ENCODE measurements around the gene SLC35D2. TPM values are rescaled to one million over a fixed set of nuclear protein-coding genes. Genes with fewer than 3 reads are reported as not detected.

Gene SLC35D2
- total RNA-seq, 1 experiment from 2014 or later = 28.2 TPM

DNA sequence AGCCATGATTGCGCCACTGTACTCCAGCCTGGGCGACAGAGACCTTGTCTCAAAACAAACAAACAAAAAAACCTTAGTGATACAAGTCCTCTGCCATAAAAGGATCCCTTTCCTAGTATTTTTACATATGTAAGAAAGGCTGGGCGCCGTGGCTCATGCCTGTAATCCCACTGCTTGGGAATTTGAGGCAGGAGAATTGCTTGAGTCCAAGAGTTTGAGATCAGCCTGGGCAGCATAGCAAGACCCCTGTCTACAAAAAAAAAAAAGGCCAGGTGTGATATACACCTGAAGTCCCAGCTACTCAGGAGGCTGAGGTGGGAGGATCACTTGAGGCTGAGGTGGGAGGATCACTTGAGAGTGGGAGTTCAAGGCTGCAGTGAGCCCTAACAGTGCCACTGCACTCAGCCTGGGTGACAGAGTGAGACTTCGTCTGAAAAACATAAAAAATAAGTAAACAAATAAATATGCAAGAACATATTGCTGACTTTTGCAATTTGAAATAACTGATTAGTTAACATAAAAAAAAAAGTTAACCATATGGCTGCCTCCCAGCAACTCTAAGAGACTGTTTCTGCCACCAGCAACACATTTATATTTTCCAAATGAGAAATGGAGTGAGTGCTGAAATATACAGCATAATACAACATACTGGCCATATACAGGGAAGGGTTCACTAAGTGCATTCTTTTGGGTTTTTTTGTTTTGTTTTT lies 27.8 kb upstream of the SLC35D2 start:
- in situ Hi-C loops (cut with HindIII; ENCODE audit: low pct_unique_long_range_greater_than_20kb, low sequenced_read_pairs) = no loop called here
- DNase-seq (ENCODE audit: low read depth) = no peak

DNA sequence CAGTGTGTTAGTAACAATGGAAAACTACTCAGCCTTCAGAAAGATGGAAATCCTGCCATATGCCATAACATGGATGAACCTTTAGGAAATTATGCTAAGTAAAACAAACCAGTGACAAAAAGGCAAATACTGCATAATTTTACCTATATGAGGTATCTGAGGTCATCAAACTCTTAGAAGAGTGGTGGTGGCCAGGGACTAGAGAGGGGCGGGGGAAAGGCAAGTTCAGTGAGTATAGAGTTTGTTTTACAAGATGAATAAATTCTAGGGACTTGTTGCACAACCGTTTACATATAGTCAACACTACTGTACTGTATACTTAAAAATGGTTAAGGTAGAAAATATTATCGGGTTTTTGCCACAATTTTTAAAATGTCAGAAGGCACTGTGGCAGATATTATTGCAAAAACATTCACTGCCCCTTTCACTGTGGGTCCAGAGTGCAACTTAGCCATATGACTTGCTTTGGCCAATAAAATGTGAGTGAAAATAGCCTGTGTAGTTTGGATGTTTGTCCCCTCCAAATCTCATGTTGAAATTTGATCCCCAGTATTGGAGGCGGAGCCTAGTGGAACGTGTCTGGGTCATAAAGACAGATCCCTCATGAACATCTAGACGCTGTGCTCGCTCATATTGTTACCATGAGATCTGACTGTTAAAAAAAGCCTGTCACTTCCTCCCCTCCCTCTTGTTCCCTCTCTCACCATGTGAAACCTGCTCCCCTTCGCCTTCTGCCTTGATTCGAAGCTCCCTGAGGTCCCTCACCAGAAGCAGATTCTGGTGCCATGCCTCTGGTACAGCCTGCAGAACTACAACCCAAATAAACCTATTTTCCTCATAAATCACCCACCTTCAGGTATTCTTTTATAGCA lies 25.1 kb upstream of the SLC35D2 start:
- DNase-seq (ENCODE audit: low read depth) = no peak
- in situ Hi-C loops (cut with HindIII; ENCODE audit: low pct_unique_long_range_greater_than_20kb, low sequenced_read_pairs) = no loop called here

DNA sequence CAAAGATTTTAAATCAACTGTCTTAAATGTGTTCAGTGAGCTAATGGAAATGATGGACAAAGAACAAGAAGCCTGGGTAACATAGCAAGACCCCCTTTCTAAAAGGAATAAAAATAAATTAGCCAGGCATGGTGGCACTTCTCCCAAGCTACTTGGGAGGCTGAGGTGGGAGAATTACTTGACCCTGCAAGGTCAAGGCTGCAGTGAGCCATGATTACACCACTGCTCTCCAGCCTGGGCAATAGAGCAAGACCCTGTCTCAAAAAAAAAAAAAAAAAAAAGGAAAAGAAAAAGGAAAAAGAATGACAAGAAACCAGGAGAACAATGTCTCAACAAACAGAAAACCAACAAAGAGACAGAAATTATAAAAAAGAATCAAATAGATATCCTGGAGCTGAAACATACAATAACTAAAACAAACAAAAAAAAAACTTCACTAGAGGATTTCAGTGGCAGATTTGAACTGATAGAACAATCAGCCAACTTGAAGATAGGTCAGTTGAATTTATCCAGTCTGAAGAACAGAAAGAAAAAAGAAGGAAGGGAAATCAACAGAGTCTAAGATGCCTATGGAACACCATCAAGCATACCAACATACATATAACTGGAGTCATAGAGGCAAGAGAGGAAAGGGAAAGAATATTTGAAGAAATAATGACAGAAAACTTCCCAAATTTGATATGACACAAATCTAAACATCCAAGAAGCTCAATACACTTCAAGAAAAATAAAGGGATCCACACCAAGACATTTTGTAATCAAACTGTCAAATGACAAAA lies 16.8 kb upstream of the SLC35D2 start:
- no peak for DNase-seq (ENCODE audit: low read depth)
- in situ Hi-C loops (cut with HindIII; ENCODE audit: low pct_unique_long_range_greater_than_20kb, low sequenced_read_pairs) = no loop called here

DNA sequence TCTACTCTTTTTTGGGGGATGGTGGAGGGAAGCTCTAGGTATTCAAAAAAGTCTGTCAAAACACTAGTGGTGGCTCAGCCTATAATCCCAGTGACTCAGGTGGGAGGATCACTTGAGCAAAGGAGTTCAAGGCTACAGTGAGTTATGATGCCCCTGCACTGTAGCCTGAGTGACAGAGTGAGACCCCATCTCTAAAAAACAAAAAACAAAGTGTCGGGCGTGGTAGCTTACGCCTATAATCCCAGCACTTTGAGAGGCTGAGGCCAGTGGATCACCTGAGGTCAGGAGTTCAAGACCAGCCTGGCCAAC lies 15.8 kb upstream of the SLC35D2 start:
- in situ Hi-C loops (cut with HindIII; ENCODE audit: low pct_unique_long_range_greater_than_20kb, low sequenced_read_pairs) = no loop called here
- DNase-seq (ENCODE audit: low read depth) = no peak

DNA sequence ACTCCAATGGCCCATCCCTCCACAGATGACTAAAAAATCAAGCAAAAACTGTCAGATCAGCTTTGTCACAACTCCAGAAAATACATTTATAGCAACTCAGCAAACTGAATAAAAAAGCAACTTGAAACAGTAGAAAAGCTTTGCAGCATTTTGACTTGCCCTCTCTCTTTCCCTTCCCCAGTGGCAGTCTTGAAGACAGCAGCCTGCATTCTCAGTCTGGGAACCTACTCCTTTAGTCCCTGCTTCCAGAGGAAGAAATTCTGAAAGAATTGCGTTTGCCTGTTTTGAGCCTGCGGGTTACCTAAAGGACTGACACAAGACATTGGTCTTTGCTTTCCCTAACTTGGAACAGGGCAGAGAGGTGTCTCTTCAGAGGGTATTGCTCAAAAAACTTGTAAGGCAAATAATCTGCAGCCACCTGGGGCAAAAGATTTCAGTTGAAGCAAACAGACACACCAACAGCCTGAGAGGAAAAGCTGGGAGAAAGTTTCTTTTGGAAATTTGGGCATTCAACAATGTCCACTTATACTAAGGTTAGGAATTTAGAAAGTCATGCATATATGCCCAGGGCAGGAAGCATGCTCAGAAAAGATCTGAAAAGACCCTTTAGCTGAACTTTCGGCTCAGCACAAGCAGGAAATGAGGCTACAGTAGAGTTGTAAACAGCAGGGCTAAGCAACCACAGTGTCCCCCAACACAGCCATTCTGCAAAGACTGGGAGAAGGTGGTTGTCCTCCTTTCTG lies 15.2 kb upstream of the SLC35D2 start:
- no peak for DNase-seq (ENCODE audit: low read depth)
- in situ Hi-C loops (cut with HindIII; ENCODE audit: low pct_unique_long_range_greater_than_20kb, low sequenced_read_pairs) = no loop called here

DNA sequence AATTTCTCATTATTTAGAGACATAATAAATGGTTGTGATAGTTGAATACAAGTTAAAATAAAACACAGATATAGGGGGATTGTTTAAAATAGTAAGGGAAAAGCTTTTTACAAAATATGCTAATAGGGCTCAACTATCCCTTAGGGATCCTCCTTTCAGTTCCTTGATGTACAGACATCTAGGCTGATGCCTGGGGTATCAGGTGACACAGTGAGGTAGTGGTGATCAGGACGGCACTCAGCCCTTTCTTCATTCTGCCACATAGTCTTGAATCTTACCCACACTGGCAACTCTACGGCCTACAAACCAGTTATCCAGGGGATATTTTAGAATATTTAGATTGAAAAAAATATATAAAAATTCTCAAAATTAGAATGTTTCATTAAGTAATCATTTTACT lies 12.5 kb upstream of the SLC35D2 start:
- no peak for DNase-seq (ENCODE audit: low read depth)
- in situ Hi-C loops (cut with HindIII; ENCODE audit: low pct_unique_long_range_greater_than_20kb, low sequenced_read_pairs) = no loop called here

DNA sequence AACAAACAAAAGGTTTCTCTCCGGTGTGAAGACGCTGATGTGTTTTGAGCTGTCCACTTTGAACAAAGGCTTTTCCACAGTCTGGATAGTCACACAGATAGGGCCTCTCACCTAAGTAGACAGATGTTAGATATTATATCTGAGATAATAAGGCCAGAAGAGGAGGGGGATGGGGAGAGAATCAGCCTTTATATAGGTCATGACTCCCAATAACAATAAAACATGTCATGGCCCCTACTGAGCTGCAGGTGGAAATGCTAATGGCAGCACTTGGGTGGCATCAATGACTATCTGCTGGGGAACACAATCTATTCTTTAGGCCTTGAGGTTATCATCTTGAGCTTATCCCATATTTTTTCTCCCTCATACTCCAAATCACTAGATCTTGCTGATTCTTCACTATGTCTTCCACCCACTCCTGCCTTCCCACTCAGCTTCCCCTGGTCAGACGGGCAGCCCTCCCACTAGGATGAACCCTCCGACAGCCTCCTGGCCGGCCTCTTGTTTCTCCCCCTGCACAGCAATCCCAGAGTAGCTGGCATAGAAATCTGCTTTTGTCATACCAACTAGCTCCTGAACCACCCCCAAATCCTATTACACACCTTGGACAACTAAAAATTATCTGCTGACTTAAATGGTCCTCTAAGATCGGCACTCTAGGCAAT lies 11.5 kb upstream of the SLC35D2 start:
- in situ Hi-C loops (cut with HindIII; ENCODE audit: low pct_unique_long_range_greater_than_20kb, low sequenced_read_pairs) = no loop called here
- DNase-seq (ENCODE audit: low read depth) = no peak

DNA sequence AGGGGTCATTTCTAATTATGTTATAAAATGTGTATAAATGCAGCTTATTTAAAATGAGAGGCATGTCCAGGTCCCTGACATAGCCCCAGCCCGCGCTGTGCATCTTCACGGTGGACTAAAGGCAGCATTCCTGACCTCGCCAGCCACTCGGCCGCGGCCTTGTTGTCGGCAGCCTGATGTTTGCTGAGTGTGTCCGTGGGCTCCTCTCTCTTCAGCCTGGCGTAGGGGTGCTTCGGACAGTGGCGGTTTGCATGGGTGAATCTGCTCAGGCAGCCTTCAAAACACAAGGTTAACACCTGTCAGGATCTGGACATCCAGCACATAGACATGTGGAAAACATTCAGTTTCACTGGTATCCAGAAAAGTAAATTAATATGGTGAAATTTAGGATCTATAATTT lies 8.8 kb upstream of the SLC35D2 start:
- DNase-seq (ENCODE audit: low read depth) = no peak
- in situ Hi-C loops (cut with HindIII; ENCODE audit: low pct_unique_long_range_greater_than_20kb, low sequenced_read_pairs) = no loop called here

DNA sequence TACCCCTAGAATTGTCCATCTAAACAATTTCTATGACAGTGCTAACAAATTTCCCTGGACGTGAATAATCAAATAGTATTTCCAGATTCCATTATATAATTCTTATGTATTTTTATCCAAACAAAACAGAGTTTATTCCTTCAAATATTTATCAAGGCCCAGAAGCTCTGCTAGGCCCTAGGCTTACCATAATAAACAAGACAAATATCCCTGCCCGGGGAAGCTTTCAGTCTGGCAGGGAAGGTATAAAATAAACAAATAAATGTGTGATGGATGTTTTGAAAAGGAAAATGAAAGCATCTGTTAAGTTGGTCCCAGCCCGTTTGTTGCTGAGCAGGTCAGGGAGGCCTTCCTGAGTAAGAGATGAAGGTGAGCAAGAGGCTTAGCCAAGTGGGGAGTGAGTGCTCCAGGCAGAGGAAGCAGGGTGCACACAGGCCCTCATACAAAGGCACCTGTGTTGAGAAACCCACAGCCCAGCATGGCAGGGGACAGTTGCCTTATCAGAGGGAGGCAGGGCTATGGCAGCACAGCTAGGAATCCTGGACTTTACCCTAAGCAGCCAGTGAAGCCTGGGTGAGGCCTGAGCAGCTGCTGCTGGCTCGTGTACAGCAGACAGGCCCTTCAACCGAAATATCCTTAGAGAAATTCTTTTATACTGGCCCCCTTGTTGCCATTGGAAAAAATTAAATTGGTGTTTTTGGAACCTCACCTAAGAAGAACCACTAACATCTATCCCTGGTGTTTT lies 7.7 kb upstream of the SLC35D2 start:
- in situ Hi-C loops (cut with HindIII; ENCODE audit: low pct_unique_long_range_greater_than_20kb, low sequenced_read_pairs) = no loop called here
- DNase-seq (ENCODE audit: low read depth) = no peak

DNA sequence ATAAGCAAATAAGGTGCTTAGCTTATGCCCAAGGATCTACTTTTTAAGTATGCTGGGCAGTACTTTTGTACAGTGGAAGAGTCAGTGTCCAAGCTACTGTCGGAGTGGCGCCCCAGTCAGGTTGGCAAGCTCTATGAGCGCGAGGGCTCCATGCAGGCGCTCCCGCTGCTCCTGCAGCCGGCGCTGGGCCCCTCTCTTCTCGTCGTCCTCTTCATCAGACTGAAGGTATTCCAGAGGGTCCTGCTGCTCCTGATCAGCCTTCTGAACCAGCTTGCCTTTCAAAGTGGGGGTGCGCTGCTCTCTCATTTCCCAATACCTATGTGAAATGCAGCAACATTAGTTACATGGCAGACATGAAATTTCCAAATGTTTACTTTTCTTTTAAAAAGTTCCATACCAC lies 4.6 kb upstream of the SLC35D2 start:
- no peak for DNase-seq (ENCODE audit: low read depth)
- in situ Hi-C loops (cut with HindIII; ENCODE audit: low pct_unique_long_range_greater_than_20kb, low sequenced_read_pairs) = no loop called here

DNA sequence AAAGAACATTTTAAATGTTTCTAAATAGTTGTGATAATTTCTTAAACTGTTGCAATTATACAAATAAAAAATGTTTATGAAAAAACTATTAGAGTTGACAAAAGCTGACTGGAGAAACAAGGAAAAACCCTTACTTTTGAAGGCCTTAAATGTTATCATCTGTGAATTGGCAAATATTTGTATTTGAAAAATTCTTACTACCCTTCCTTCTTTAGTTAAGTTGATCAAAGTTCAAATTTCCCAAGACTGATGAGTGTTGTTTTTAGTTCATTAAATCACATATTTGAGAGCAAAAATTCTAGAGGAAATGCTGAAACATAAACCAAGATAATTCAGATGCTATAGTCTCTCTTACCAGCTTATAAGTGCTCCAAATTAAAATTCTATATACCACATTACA lies 2.6 kb upstream of the SLC35D2 start:
- DNase-seq (ENCODE audit: low read depth) = no peak

DNA sequence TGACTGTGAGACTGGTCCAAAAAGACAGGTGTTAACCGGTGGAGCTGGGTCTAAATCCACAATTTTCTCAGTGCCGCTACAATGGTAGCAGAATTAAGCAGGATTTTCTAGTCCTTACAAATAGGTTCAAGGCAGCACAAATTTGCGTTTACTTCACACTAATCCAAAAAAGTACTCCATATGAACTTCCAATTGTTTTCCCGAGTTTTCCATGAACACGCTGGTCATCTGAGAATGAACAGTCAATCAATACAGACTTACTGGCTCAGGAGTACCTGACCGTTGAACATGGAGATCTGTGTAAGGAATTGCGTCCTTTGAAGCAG lies 709 bp downstream of the SLC35D2 start:
- in situ Hi-C loops (cut with HindIII; ENCODE audit: low pct_unique_long_range_greater_than_20kb, low sequenced_read_pairs) = no loop called here
- DNase-seq (ENCODE audit: low read depth) = no peak

More for the DNA sequence above, 2.6 kb upstream of the SLC35D2 start:
- in situ Hi-C loops (cut with HindIII; ENCODE audit: low pct_unique_long_range_greater_than_20kb, low sequenced_read_pairs) = no loop called here

DNA sequence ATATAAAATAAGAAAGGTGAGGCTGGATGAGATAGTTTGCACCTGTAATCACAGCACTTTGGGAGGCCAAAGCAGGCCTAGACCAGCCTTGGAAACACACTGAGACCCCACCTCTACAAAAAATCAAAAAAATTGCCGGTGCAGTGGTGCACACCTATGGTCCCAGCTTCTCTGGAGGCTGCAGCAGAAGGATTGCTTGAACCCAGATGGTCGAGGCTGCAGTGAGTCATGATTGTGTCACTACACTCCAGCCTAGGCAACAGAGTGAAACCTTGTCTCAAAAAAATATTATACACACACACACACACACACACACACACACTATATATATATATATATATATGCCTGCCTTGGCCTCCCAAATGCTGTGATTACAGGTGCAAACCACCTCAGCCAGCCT lies 1.3 kb downstream of the SLC35D2 start:
- in situ Hi-C loops (cut with HindIII; ENCODE audit: low pct_unique_long_range_greater_than_20kb, low sequenced_read_pairs) = no loop called here
- DNase-seq (ENCODE audit: low read depth) = no peak

DNA sequence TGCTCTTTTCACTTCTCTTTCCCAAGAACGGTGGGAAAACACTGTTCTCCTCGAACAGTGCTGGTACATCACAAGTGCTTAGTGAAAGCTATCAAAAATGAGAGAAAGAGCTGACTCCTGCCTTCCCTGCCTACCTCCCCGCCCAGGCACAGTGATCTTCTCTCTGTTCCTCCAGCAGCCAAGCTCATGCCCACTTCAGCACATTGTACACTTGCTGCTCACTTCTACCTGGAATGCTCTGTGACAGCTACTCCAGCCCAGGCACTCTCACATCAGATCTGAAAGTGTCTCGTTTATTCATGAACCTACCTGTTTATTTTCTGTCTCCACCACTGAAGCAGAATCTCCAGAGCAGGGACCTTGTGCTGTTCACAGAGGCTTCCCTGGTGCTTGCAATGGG lies 1.8 kb downstream of the SLC35D2 start:
- in situ Hi-C loops (cut with HindIII; ENCODE audit: low pct_unique_long_range_greater_than_20kb, low sequenced_read_pairs) = no loop called here
- no peak for DNase-seq (ENCODE audit: low read depth)

DNA sequence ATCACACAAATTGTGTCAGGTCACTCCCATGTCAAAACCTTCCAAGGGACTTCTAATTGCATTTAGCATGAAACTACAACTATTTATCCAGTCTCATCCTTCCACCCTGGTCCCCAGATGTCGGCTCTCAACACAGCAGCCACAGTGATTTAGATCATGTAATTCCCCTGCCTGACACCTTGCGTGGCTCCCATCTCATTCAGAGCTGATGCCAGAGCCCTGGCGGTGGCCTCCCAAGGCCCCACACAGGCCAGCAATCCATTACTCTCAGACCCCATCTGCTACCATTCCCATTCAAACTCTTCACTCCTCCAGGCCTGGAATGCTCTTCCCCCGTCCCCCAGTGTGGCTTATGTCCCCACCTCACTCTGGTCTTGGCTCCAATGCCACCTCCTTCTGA lies 2.4 kb downstream of the SLC35D2 start:
- in situ Hi-C loops (cut with HindIII; ENCODE audit: low pct_unique_long_range_greater_than_20kb, low sequenced_read_pairs) = no loop called here
- no peak for DNase-seq (ENCODE audit: low read depth)

DNA sequence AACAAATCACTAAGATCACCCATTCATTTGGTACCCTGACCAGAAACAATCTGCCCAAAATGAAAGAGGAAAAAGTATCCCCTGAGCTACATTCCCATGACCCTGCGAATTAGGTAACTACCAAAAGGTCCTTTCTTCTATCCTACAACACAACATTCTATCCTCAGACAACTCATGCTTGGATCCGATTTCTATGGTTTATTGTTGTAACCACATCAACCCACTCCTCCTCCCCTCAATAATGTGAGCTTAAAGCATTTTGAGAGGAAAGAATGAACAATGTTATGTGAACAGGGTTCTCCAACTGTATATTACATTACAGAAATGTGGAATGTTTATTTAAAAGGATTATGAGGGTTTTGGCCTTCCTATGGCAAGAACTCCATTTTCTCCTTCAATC lies 4.0 kb downstream of the SLC35D2 start:
- DNase-seq (ENCODE audit: low read depth) = no peak
- in situ Hi-C loops (cut with HindIII; ENCODE audit: low pct_unique_long_range_greater_than_20kb, low sequenced_read_pairs) = no loop called here

DNA sequence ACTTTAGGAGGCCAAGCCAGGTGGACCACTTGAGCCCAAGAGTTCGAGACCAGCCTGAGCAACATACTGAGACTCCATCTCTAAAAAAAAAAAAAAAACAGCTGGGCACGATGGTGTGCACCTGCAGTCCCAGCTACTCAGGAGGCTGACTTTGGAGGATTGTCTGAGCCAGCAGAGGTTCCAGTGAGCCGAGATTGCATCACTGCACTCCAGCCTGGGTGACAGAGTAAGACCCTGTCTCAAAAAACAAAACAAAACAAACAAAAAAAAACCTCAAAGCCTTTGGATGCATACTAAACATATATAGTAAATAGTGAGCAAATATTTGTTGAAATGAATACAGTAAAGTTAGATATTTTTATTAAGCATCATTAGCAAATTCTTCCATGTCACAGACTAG lies 5.3 kb downstream of the SLC35D2 start:
- no peak for DNase-seq (ENCODE audit: low read depth)
- in situ Hi-C loops (cut with HindIII; ENCODE audit: low pct_unique_long_range_greater_than_20kb, low sequenced_read_pairs) = no loop called here

Measured in Caki2 (cell line).